Right cardiac atrium (tissue), 5 donors: ENCODE measurements around the gene TRPV5. TPM values are rescaled to one million over a fixed set of nuclear protein-coding genes. Genes with fewer than 3 reads are reported as not detected.

ENCODE experiments used
- ATAC-seq, 2 donors: fragments of 200-7000 bp; cut with Tn5 transposase; one replicate each; pipeline versions ENCODE4 v1.8.0 to v1.9.1; 2020; ENCODE audit warnings: moderate library complexity in 2 of 2, mild to moderate bottlenecking in 1 of 2
- DNase-seq, 3 donors: peaks; one replicate each; pipeline ENCODE4 v3.0.0-alpha.2; 2020
- H3K27ac ChIP-seq: one replicate; pipeline ENCODE4 v1.5.1; 2013; ENCODE audit warnings: mild to moderate bottlenecking, low read length, control low read depth, moderate library complexity
- H3K27me3 ChIP-seq: one replicate; pipeline ENCODE4 v1.6.1; 2013; ENCODE audit not compliant: control insufficient read depth, insufficient read depth
- H3K4me1 ChIP-seq: one replicate; pipeline ENCODE4 v1.6.1; 2013; ENCODE audit warnings: low read length; ENCODE audit not compliant: control insufficient read depth, insufficient read depth
- H3K4me3 ChIP-seq: one replicate; pipeline ENCODE4 v1.5.1; 2013; ENCODE audit warnings: low read length, control low read depth
- H3K9me3 ChIP-seq: one replicate; pipeline ENCODE4 v1.6.1; 2013; ENCODE audit warnings: low read length; ENCODE audit not compliant: control insufficient read depth
- WGBS: extraction: QIAGEN DNeasy Blood & Tissue Kit; methylation state at CpG from one replicate; pipeline ENCODE4 v1.1.7; 2013; 5-methylcytosine and 5-hydroxymethylcytosine counted together
- intact Hi-C, 4 donors: fragments of 100-400 bp; cut with DNase I; formaldehyde crosslinking; loops; one replicate each; pipeline versions ENCODE4 v1.11.0 to v1.14.0; 2022 to 2023
- polyA plus RNA-seq: library from polyadenylated mRNA; stranded (reverse); fragments of 200-250 nt; gene quantifications from one replicate; pipeline ENCODE4 v1.2.3, GENCODE V29; 2013
- total RNA-seq, 4 donors: library from RNA; stranded (reverse); fragmentation: NEBNext Ultra II Directional; extraction: Animal tissue kit (Norgen Biotek cat#: 25700); gene quantifications; one replicate each; pipeline ENCODE4 v1.2.1, GENCODE V29; 2021
- donor health status: healthy with polysubstance abuse.
- donor health status: DM: no; HTN: yes; CAD: no.
- donor health status: DM: no; HTN: no; CAD: no.
- donor health status: DM: no; HTN: yes; CAD: no; lungs with severe emphysema.
- donor health status: DM: yes; HTN: yes; CAD: no.

Gene TRPV5
- total and polyA plus RNA-seq, 5 donors = not detected

DNA sequence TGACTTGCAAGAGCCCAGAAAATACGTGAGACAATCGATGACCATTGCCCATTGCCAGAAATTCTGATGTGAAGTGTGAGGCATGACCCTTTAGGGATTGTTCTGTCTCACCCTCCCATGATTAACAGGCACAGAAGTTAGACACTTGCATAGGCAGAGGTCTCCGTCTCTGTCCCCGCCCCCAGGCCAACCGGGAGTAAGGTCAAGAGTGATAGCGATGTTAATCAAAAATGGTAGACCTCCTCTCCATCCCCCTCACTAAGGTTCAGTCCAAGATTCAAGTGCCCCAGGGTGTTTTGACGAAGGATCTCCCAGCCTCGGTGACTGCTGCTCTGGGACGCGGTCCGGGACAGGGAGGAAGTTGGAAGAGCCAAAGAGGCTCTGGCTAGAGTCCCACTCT, 25.3 kb downstream of the TRPV5 start:
- ATAC-seq = no peak
- DNase-seq = no peak
- no peaks in the 10 kb centered on the region for H3K4me1 ChIP-seq
- H3K27ac ChIP-seq = no peak overlapping the region
- no peak overlapping the region for H3K4me3 ChIP-seq
- no peaks in the 10 kb centered on the region for H3K27me3 ChIP-seq
- intact Hi-C loops = no loop called here
- H3K9me3 ChIP-seq = no peaks in the 10 kb centered on the region
- whole genome bisulfite sequencing = 71% methylated on average over 11 of the region's 11 CpGs

DNA sequence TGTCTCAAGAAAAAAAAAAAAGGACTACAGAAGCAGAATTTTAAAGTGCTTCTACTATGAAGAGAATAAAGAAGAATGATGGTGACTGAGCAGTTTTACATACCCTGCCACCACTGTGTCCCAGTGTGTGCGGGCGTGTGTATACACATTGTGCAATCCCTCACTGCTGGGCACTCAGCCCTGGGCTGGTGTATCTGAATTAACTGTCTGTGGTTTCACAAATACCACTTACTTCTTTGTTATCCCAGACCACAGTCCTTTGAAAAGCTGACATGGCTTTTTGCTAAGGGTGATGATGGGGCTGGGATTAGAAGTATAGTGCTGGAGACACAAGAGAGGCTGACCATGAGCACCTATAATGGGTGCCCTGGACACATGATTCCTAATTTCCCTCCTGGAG, 26.9 kb downstream of the TRPV5 start:
- Histone ChIP-seq H3K27ac (no peak overlapping the region), H3K9me3 (no peaks in the 10 kb centered on the region), H3K4me1 (no peaks in the 10 kb centered on the region), H3K4me3 (no peak overlapping the region), H3K27me3 (no peaks in the 10 kb centered on the region)
- intact Hi-C loops = no loop called here
- 89% methylated on average over 2 of the region's 2 CpGs for WGBS
- DNase-seq (no peak), ATAC-seq (no peak)

DNA sequence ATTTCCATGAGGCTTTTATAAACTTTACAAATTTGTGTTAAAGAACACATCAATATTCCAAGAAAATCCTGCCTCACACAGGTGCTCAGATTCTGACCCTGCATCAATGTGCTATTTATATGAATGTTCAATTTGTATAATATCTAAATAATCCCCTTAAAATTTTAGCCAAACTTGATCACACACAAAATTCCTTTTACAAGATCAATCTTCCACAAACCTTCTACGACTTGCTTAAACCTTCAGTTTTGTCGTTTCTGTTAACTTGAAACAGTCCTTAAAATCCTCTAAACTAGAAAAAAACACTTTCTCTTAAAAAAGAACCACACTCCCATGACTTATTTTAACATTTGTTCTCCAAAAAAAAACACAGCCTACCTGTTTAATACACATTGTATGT, 27.8 kb downstream of the TRPV5 start:
- no peak overlapping the region for H3K4me3 ChIP-seq
- H3K4me1 ChIP-seq = no peaks in the 10 kb centered on the region
- intact Hi-C loops = no loop called here
- 76% methylated on average over 2 of the region's 2 CpGs for WGBS
- ATAC-seq (no peak), DNase-seq (no peak)
- H3K27me3 ChIP-seq = no peaks in the 10 kb centered on the region
- no peaks in the 10 kb centered on the region for H3K9me3 ChIP-seq
- H3K27ac ChIP-seq = no peak overlapping the region

DNA sequence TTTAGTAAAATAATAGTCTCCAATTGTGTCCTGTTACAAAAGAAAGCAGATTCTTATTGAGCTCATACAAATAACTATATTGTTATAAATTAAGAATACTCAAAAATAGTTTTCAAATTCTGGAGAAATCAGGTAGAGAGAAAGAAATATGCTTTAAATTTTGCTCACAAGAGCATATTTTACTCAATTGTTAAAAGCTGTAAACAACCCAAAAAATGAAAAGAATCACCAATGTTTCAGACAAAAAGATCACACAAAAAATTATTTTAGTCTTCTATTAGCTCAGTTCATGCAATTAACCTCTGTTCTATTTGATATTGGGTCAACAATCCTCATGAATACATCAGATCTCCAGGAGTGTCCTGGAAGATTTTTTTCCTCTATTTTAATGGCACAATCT, 29.4 kb downstream of the TRPV5 start:
- Histone ChIP-seq H3K27ac (no peak overlapping the region), H3K4me3 (no peak overlapping the region), H3K27me3 (no peaks in the 10 kb centered on the region), H3K9me3 (no peaks in the 10 kb centered on the region), H3K4me1 (no peaks in the 10 kb centered on the region)
- DNase-seq (no peak), ATAC-seq (no peak)
- intact Hi-C loops = no loop called here

DNA sequence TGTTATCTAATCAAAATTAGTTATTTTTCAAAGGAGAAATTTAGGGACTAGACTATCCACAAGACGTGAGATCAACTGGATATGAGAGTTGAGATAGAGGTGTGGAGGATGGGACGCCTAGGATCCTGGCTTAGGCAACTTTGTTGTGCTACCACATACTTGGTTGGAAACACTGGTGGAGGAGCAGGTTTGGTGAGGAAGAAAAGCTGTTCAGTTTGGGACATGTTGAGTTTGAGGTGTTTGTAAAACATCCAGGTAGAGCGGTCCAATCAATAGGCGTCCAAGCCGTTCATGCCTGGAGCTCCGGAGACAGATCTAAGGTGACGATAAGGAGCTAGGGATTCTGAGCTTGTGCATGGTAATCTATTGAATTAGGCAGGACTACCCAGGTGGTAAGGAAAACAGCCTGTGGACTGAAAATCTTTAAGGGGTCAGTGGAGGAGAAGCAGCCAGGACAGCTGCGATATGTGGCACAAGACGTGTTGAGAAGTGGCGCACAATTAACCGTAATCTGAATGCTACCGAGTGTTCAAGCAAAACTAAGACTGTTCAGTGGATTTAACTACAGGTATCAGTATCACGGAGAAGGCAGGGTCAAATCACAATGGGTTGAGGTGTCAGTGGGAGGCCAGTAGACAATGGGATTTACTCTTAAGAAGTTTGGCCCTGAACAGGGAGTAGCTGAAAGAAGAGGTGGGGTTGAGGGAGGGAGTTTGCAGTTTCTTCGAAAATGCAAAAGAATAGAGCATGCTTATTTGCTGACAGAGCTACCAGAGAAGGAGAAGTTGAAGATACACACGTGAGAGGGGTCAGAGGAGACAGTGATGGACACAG, 31.9 kb downstream of the TRPV5 start:
- no peak overlapping the region for H3K4me3 ChIP-seq
- H3K9me3 ChIP-seq = no peaks in the 10 kb centered on the region
- no peaks in the 10 kb centered on the region for H3K4me1 ChIP-seq
- H3K27ac ChIP-seq = no peak overlapping the region
- intact Hi-C loops = no loop called here
- WGBS = 80% methylated on average over 15 of the region's 15 CpGs
- ATAC-seq (no peak), DNase-seq (no peak)
- no peaks in the 10 kb centered on the region for H3K27me3 ChIP-seq

DNA sequence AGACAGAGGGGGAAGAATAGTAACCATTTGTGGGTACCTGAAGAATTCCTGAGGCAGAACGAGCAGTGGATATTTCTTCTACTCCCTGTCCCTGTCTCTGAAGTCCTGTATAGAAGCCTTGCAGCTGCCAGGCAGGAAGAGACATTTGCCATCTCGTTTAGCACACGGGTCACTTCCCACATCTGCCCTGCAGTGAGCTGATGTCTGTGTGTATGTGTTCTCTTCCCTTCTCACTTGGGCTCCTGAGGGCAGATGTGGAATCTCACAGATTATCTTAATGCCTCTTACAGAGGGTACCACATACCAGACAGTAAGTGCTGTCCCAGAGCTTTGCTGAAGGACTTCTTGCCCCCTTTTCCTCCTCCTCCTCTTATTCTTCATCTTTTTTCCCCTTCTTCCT, 33.9 kb downstream of the TRPV5 start:
- Histone ChIP-seq H3K9me3 (no peaks in the 10 kb centered on the region), H3K27me3 (no peaks in the 10 kb centered on the region), H3K4me3 (no peak overlapping the region), H3K27ac (no peak overlapping the region), H3K4me1 (no peaks in the 10 kb centered on the region)
- ATAC-seq = no peak
- intact Hi-C loops = no loop called here
- DNase-seq = no peak
- whole genome bisulfite sequencing = 20% methylated on average over 3 of the region's 3 CpGs

DNA sequence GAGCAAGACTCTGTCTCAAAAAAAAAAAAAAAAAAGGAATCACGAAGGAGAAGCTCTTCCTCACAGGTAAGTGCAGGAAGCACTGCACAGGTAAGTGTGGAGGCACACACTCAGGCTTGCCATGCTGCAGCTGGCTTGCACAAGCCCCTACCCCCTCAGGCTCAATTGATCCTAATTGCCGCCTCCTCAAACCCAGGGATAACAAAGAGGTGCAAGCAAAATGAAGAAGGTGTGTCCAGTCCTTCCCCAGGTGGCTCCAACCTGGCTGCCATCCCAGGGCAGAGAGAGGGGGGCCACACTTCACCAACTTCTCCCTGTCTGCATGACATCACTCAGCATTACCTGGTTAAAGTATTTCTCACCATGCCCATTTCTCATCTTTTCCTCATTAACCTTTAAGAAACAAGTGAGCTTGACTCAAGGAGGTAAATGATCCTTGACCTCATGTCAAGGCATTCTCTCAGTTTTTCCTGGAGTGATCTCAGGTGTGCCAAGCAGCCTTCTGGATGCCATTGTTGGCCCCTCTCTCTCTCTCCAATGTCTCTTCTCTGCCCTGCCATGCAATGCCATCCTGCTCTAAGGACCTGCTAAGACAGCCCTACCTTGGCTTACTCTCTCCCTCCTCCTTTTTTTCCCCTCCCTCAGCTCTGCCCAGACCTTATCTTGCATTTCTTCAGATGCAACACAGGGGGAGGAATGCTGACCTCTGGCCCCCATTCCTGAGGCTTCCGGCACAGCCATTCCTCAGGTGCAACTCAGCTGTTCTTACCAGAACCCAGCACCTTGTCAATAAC, 35.0 kb downstream of the TRPV5 start:
- Histone ChIP-seq H3K4me3 (no peak overlapping the region), H3K4me1 (no peaks in the 10 kb centered on the region), H3K27me3 (no peaks in the 10 kb centered on the region), H3K27ac (no peak overlapping the region), H3K9me3 (no peaks in the 10 kb centered on the region)
- no peak for ATAC-seq
- WGBS = 60% methylated on average over 3 of the region's 3 CpGs
- DNase-seq = no peak
- intact Hi-C loops = no loop called here

DNA sequence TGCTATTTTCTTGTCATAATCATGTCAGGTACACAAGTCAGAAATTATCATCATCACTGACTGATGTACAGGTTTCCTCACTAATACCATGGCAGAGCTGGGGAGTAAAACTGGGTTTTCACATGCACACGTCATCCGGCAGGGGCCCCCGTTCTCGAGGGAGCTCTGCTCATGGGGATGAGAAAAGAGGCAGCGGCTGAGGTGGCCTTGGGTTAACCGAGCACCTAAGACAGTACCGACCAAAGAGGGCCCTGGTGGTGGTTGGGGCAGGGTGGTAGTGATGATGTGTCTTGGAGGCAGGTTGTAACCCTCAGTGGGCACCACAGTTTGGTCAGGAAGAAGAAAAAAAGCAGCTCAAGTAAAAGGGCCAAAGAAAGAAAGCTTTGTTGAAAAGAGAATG, 35.9 kb downstream of the TRPV5 start:
- ATAC-seq = no peak
- DNase-seq = no peak
- intact Hi-C loops = no loop called here
- Histone ChIP-seq H3K9me3 (no peaks in the 10 kb centered on the region), H3K4me1 (no peaks in the 10 kb centered on the region), H3K27me3 (no peaks in the 10 kb centered on the region), H3K4me3 (no peak overlapping the region), H3K27ac (no peak overlapping the region)
- WGBS = 85% methylated on average over 7 of the region's 7 CpGs

DNA sequence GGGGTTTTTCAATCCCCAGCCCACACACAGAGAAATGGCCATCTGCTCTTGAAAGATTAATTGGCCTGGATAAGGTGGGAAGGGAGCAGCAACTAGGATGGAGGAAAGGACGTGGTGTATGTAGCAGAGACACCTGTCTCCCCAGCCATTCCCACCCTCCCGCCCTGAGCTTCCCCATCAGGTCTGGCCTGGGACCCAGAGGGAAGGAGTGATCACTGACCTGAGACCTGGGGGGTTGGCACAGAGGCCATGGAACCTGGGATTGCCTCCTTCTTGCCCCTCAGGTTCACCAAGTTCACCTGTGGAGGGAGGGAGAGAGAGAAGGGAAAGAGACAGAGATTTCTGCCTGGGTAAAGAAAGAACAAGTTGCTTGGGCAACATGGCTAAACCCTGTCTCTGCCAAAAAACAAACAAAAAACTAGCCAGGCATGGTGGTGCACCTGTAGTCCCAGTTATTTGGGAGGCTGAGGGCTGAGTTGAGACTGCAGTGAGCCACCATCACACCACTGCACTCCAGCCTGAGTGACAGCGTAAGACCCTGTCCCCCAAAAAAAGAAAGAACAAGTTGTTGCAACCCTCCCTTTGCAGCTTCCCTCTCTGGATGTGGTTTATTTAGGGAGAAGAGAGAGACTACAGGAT, 36.7 kb downstream of the TRPV5 start:
- Histone ChIP-seq H3K4me1 (no peaks in the 10 kb centered on the region), H3K9me3 (no peaks in the 10 kb centered on the region), H3K27ac (no peak overlapping the region), H3K27me3 (no peaks in the 10 kb centered on the region), H3K4me3 (no peak overlapping the region)
- 82% methylated on average over 3 of the region's 3 CpGs for WGBS
- DNase-seq (no peak), ATAC-seq (no peak)
- intact Hi-C loops = no loop called here

DNA sequence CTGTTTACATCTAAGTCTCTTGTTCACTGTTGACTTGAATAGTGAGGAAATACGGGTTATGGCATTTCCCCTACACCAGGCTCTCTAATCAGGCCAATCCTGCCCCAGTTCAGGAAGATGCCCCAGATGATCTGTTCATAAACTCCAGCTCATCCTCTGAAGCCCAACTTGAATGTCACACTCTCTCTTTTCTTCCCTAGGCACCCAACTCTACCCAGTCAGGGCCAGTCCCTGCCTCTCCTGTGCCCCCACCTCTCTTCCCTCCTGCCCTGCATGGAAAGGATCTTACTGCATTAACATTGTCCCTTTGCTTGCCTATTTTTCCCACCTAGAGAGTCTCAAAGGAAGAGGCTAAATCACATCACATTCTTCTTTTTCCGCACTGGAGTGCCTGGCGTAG, 37.4 kb downstream of the TRPV5 start:
- intact Hi-C loops = no loop called here
- no peak overlapping the region for H3K27ac ChIP-seq
- H3K4me3 ChIP-seq = no peak overlapping the region
- DNase-seq (no peak), ATAC-seq (no peak)
- H3K9me3 ChIP-seq = no peaks in the 10 kb centered on the region
- WGBS = 85% methylated on average over 3 of the region's 3 CpGs
- H3K4me1 ChIP-seq = no peaks in the 10 kb centered on the region
- no peaks in the 10 kb centered on the region for H3K27me3 ChIP-seq

DNA sequence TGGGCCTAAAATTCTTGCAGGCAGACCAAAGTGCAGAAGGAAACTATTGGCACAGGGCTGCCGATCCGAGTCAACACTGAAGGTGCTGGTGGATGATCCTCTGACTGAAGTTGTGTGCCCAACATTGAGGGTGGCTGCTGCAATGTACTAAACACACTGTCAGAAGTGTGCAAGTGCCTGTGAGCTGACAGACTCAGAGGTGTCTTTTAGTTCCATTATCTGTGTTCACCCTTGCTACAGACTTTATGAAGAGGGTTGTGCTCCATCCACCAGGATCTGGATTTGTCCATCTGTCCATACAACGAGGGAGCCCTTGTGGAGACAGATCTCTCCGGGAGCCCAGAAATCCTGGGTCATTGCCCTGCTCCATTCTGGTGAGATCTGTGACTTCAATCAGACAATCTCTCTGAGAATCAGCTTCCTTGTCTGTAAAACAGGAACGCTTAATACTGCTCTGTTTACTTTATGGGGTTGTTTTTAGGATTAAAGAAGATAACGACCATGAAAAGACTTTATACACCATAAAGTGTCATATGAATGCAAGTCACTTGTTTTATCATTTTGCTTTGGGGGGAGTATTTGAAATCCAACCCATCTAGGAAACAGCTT, 38.5 kb downstream of the TRPV5 start:
- Histone ChIP-seq H3K4me1 (no peaks in the 10 kb centered on the region), H3K27me3 (no peaks in the 10 kb centered on the region), H3K9me3 (no peaks in the 10 kb centered on the region), H3K4me3 (no peak overlapping the region), H3K27ac (no peak overlapping the region)
- ATAC-seq (no peak), DNase-seq (no peak)
- WGBS = 59% methylated on average over 6 of the region's 6 CpGs
- intact Hi-C loops = no loop called here
